ENCODE measurements around the gene PAPSS1. TPM values are rescaled to one million over a fixed set of nuclear protein-coding genes. Genes with fewer than 3 reads are reported as not detected.

Gene PAPSS1
- total RNA-seq, 2 donors from 2014 or later = 20.0 to 29.8 TPM

- TF ChIP-seq CTCF (IDR thresholded peaks at IDR 0.05) = no peak
- H3K4me1 ChIP-seq (ENCODE audit: control insufficient read depth in 1 of 2, low read depth in 2 of 2) = peaks cover 18 to 26% of the 10 kb centered on the region in 2 donors
- H3K4me3 ChIP-seq = peak overlapping the region; percentile 19
- no peaks in the 10 kb centered on the region for H3K9me3 ChIP-seq
- no peak for ATAC-seq (ENCODE audit: insufficient number of reproducible peaks, low FRiP score, low read depth)
- no peaks in the 10 kb centered on the region for H3K27me3 ChIP-seq (replicated peaks; ENCODE audit: insufficient read depth)
- H3K36me3 ChIP-seq = no peaks in the 10 kb centered on the region
- DNase-seq (ENCODE audit: low spot score) = no peak
- peak overlapping the region; percentile 42 to 58 for H3K27ac ChIP-seq
Observed at GRCh38 chr4:107619066-107619465, 101.0 kb downstream of the PAPSS1 start.

- TF ChIP-seq CTCF (IDR thresholded peaks at IDR 0.05) = no peak
- H3K36me3 ChIP-seq = no peaks in the 10 kb centered on the region
- H3K9me3 ChIP-seq = no peaks in the 10 kb centered on the region
- ATAC-seq (ENCODE audit: insufficient number of reproducible peaks, low FRiP score, low read depth) (no peak), DNase-seq (ENCODE audit: low spot score) (no peak)
- H3K27me3 ChIP-seq (replicated peaks; ENCODE audit: insufficient read depth) = no peaks in the 10 kb centered on the region
- H3K4me3 ChIP-seq = no peak overlapping the region
- peak overlapping the region; percentile 42 to 58 for H3K27ac ChIP-seq
- H3K4me1 ChIP-seq (ENCODE audit: control insufficient read depth in 1 of 2, low read depth in 2 of 2) = peaks cover 18 to 26% of the 10 kb centered on the region in 2 donors
Observed at GRCh38 chr4:107618656-107619055, 101.4 kb downstream of the PAPSS1 start.

GRCh38 chr4:107616838-107617389 lies 103.1 kb downstream of the PAPSS1 start:
- Histone ChIP-seq H3K4me1 (ENCODE audit: control insufficient read depth in 1 of 2, low read depth in 2 of 2) (peaks cover 18 to 26% of the 10 kb centered on the region in 2 donors), H3K27ac (no peak overlapping the region), H3K36me3 (no peaks in the 10 kb centered on the region), H3K4me3 (no peak overlapping the region), H3K27me3 (replicated peaks; ENCODE audit: insufficient read depth) (no peaks in the 10 kb centered on the region), H3K9me3 (no peaks in the 10 kb centered on the region)
- ATAC-seq (ENCODE audit: insufficient number of reproducible peaks, low FRiP score, low read depth) (no peak), DNase-seq (ENCODE audit: low spot score) (no peak)
- TF ChIP-seq CTCF (IDR thresholded peaks at IDR 0.05) = no peak

GRCh38 chr4:107615809-107616208 lies 104.2 kb downstream of the PAPSS1 start:
- DNase-seq (ENCODE audit: low spot score) = no peak
- ATAC-seq (ENCODE audit: insufficient number of reproducible peaks, low FRiP score, low read depth) = no peak
- no peak for TF ChIP-seq CTCF (IDR thresholded peaks at IDR 0.05)
- Histone ChIP-seq H3K4me1 (ENCODE audit: control insufficient read depth in 1 of 2, low read depth in 2 of 2) (peaks cover 18 to 26% of the 10 kb centered on the region in 2 donors), H3K36me3 (no peaks in the 10 kb centered on the region), H3K27ac (no peak overlapping the region), H3K27me3 (replicated peaks; ENCODE audit: insufficient read depth) (no peaks in the 10 kb centered on the region), H3K9me3 (no peaks in the 10 kb centered on the region), H3K4me3 (no peak overlapping the region)

GRCh38 chr4:107603430-107603829 lies 116.6 kb downstream of the PAPSS1 start:
- ATAC-seq (ENCODE audit: insufficient number of reproducible peaks, low FRiP score, low read depth) = no peak
- H3K27ac ChIP-seq = no peak overlapping the region

More at GRCh38 chr4:107603430-107603829, 116.6 kb downstream of the PAPSS1 start:
- no peak for DNase-seq (ENCODE audit: low spot score)
- no peaks in the 10 kb centered on the region for H3K27me3 ChIP-seq (replicated peaks; ENCODE audit: insufficient read depth)
- H3K36me3 ChIP-seq = no peaks in the 10 kb centered on the region
- no peaks in the 10 kb centered on the region for H3K9me3 ChIP-seq
- no peak for TF ChIP-seq CTCF (IDR thresholded peaks at IDR 0.05)
- H3K4me3 ChIP-seq = no peak overlapping the region
- H3K4me1 ChIP-seq (ENCODE audit: control insufficient read depth in 1 of 2, low read depth in 2 of 2) = peaks cover 15 to 17% of the 10 kb centered on the region in 2 donors

Data from thoracic aorta (tissue), 2 donors.